Spleen (tissue), 7 donors: ENCODE measurements around the gene TTC7B.

Source experiments
- CTCF ChIP-seq, 11 experiments: fragments of 200-600 bp in 7 of 11; fragments of 450-650 bp in 4 of 11; sonication (generic) in 4 of 11; IDR thresholded peaks in 8 of 11; conservative IDR thresholded peaks in 3 of 11; 1 replicate in 7 of 11; 2 replicates in 4 of 11; pipeline versions ENCODE4 v1.4.0 to v1.8.0; 2016 to 2021; ENCODE audit warnings: antibody characterized with exemption in 11 of 11, inconsistent platforms in 4 of 11, mild to moderate bottlenecking in 1 of 11
- POLR2A ChIP-seq, 3 donors: fragments of 450-650 bp; IDR thresholded peaks; one replicate each; pipeline ENCODE4 v1.5.1; 2017; ENCODE audit warnings: antibody characterized with exemption in 3 of 3, mild to moderate bottlenecking in 1 of 3
- donor health status: DM: no; HTN: no; CAD: no; lungs with moderate emphysema.
- donor health status: DM: no; HTN: no; CAD: no.
- donor health status: DM: no; HTN: no; CAD: no.

- TF ChIP-seq CTCF (IDR thresholded peaks at IDR 0.05 in 8 of 11, conservative IDR thresholded peaks at IDR 0.05 in 3 of 11) (no peak), POLR2A (IDR thresholded peaks at IDR 0.05) (no peak)
These were observed 326.1 kb downstream of the TTC7B start for GRCh38 chr14:90489916-90490719.
